Caki2 (cell line): ENCODE data around the gene DENND1A. TPM values are rescaled to one million over a fixed set of nuclear protein-coding genes. Genes with fewer than 3 reads are reported as not detected.
"Not testable (repeated sequence)": the region's sequence is repeated elsewhere in the genome, so short reads cannot be mapped to it uniquely, and the experiment has no call there.

ENCODE experiments used
- DNase-seq: peaks from one replicate; pipeline ENCODE4 v3.0.0-alpha.2; 2015; ENCODE audit warnings: low read depth
- in situ Hi-C: cut with HindIII; loops from 2 replicates; pipeline ENCODE4 v1.10.0; 2016; ENCODE audit warnings: low sequenced_read_pairs, low pct_unique_long_range_greater_than_20kb, mixed read lengths
- total RNA-seq: library from RNA; depleted of rRNA; stranded (reverse); fragments of >200 nt; shearing (Covaris generic); gene quantifications from 2 replicates; pipeline ENCODE4 v1.2.3, GENCODE V29; 2014; ENCODE audit warnings: low replicate concordance

The DENND1A gene
- total RNA-seq, 1 experiment from 2014 or later, result 14.0 TPM

GRCh38 chr9:123926941-123927340 is 3.0 kb downstream of the DENND1A start:
- in situ Hi-C loops, result no loop called here
- DNase-seq, result no peak

DNA sequence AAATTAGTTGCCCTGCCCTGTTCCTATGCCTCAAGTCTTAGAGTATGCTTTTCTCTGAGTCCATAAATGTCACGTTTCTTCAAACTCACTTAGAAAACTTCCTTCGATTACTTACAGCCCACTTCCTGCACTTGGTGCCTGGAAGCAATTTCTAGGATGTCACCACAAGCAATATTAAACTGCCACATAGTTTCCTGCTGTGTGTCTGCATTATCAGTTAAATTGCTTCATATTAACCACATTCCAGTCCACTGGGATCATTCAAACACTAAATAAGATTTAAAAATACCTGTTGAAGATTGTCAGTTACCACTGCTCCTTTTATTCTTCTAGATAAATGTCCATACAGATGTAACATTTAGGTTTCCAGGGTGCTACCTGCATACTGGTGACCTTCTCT is 4.1 kb downstream of the DENND1A start:
- DNase-seq, result no peak

DNA sequence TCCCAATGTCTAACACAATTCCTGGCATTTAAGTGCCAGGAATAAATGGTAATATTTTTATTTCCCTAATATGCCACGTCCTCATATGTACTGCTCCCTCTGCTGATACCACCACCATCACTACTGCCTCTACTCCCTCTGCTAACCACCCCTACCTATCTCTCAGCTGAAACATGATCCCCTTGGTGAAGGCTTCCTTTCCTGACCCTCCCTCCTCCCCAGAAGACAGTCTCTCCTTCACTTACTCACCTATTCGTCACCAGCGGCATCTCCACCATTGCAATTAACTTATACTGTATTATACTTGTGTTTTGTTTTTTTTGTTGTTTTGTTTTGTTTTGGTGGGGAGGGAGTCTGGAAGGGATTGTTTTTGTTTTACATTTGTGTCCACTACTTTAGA is 4.8 kb downstream of the DENND1A start:
- DNase-seq, result no peak

More for the DNA sequence above, 4.1 kb downstream of the DENND1A start:
- in situ Hi-C loops, result no loop called here

GRCh38 chr9:123924727-123925126 is 5.2 kb downstream of the DENND1A start:
- in situ Hi-C loops, result no loop called here

More for the DNA sequence above, 4.8 kb downstream of the DENND1A start:
- in situ Hi-C loops, result no loop called here

DNA sequence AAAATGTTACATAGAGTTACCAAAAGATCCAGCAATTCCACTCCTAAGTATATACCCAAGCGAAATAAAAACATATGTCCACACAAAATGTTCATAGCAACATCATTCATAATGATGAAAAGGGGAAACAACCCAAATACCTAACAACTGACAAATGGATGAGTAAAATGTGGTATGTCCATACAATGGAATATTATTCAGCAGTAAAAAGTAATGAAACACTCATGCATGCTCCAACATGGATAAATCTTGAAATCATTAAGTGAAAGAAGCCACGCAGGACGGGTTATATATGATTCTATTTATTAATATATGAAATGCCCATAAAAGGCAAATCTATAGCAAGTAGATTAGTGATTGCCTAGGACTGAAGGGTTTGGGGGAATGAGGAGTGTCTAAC is 6.0 kb downstream of the DENND1A start:
- DNase-seq, result no peak
- in situ Hi-C loops, result no loop called here

More at GRCh38 chr9:123924727-123925126, 5.2 kb downstream of the DENND1A start:
- DNase-seq, result no peak

GRCh38 chr9:123923377-123923776 is 6.5 kb downstream of the DENND1A start:
- in situ Hi-C loops, result no loop called here

GRCh38 chr9:123922911-123923310 is 7.0 kb downstream of the DENND1A start:
- DNase-seq, result no peak
- in situ Hi-C loops, result no loop called here

More at GRCh38 chr9:123923377-123923776, 6.5 kb downstream of the DENND1A start:
- no peak for DNase-seq

DNA sequence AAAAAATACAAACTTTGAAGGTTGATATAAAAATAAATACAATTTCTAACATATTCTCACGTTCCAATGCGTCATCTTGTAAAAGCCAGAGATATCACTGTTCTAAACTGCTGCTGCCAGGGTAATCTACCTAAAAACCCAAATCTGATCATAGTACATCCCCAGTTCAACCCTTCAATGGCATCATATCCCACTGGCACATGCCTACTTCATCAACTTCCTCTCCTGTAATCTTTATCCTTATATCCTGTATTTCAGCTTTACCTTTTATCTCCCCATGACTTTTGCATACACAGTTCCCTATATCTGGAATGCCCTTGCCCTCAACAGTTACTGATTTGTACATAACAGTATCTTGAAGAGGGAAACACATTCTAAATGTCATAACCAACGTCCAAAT is 7.5 kb downstream of the DENND1A start:
- in situ Hi-C loops, result no loop called here
- DNase-seq, result no peak

DNA sequence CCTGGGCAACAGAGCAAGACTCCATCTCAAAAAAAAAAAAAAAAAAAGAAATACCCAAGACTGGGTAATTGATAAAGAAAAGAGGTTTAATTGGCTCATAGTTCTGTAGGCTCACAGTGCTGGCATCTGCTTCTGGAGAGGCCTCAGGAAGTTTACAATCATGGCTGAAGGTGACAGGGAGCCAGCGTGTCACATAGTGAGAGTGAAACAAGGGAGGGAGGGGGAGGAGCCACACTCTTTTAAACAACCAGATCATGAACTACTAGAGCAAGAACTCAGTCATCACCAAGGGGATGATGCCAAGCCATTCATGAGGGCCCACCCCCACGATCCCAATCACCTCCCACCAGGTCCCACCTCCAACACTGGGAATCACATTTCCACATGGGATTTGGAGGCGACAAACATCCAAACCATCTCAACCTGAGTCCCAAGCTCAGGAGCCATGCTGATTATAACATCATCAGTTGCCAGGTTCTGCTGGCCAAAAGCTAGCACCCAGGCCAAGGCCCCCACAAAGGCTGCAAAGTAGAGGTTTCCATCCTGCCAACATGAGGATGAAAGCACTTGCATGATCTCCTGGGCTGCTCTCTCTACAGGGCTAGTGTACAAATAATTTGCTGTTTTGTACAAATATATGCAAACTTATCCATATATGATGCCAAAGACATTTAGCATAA is 15.3 kb downstream of the DENND1A start:
- in situ Hi-C loops, result no loop called here
- no peak for DNase-seq

DNA sequence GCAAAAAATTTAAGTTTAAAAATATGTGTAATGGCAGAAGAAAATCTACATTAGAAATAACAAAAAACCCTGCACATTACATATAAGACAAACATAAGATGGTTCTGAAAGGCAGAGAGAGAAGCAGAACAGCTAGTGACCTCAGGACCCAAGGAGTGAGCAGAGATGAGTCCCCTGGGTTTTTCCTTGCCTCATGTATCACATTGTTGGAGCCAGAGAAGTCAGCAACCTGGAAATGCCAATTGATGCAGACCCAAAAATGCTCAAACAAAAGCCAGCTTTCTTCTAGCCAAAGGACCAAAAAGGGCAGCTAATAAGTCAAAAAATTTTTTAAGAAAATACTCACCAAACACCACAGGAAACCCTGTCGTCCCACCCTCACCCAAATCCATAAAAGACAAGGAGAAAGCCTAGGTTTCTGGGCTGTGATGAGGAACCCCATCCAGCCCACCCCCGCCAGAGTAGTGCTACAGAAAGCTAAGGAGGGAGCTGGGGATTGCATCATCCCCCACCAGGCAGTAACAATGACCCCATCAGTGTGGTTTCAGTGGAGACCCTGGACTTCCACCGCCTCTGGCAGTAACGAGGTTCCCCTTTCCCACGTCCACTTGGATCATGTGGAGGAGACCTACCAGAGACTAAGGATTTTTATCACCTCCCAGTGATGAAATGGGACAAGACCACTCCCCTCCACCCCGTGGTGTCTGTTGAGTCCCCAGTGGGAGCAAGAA is 17.6 kb downstream of the DENND1A start:
- DNase-seq, result no peak
- in situ Hi-C loops, result no loop called here

GRCh38 chr9:123911024-123911423 is 18.9 kb downstream of the DENND1A start:
- in situ Hi-C loops, result no loop called here

DNA sequence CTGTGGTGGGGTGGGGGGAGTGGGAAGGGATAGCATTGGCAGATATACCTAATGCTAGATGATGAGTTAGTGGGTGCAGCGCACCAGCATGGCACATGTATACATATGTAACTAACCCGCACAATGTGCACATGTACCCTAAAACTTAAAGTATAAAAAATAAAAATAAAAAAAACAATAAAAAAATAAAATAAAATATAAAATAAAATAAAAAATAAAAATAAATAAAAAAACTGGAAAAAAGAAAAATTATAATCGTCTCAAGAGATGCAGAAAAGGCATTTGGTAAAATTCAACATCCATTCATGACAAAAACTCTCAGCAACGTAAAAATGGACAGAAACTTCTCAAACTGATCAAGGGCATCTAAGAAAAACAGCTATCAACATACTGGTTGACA is 20.7 kb downstream of the DENND1A start:
- DNase-seq, in situ Hi-C loops: not testable (repeated sequence)

More at GRCh38 chr9:123911024-123911423, 18.9 kb downstream of the DENND1A start:
- no peak for DNase-seq

DNA sequence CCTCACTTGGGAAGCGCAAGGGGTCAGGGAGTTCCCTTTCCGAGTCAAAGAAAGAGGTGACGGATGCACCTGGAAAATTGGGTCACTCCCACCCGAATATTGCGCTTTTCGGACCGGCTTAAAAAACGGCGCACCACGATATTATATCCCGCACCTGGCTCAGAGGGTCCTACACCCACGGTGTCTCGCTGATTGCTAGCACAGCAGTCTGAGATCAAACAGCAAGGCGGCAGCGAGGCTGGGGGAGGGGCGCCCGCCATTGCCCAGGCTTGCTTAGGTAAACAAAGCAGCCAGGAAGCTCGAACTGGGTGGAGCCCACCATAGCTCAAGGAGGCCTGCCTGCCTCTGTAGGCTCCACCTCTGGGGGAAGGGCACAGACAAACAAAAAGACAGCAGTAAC is 26.4 kb downstream of the DENND1A start:
- DNase-seq, in situ Hi-C loops: not testable (repeated sequence)

GRCh38 chr9:123894822-123895221 is 35.1 kb downstream of the DENND1A start:
- in situ Hi-C loops, result no loop called here
- DNase-seq, result no peak

DNA sequence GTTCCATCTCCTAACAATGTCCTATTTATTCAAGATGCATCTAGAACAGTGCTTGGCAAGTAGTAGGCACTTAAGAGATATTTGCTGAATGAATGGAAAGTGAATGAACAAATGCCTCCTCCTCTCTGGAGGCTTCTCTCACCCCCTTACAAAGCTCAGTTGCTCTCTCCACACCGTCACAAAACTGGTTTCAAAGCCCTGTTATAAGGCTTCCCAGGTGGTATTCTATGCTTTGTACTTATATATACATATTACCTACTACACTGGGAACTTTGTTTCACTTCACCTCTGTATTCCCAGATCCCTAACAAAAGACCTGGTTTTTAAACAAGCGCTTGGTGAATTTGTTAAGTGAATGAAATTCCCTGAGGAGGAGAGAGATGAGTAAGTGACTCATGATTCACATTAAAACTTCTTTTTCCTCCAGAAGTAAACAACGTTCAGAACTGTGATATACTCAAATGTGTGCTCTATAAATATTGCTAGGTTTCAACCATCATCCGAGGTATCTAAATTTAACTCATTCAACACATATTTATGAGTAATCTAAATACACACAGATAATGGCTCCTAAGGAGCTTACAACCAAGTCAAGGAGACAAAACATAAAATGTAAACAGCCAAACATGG is 36.0 kb downstream of the DENND1A start:
- in situ Hi-C loops, result no loop called here
- DNase-seq, result no peak

DNA sequence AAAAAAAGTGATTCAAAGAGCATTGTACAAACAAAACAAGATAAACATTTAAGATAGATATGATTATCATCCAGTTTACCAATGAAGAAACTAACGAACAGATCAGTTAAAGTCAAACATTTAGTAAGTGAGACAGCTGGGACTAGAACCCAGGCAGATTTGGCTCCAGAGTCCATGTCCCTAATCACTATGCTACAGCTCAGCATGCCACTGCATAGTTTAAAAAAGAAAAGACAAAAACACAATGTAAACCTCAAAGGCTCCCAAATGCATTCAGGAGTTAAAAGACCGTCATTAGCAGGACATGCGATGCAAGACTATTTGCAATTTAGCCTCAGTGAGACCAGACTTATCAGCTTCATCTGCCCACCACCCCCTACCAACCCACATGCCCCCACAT is 36.8 kb downstream of the DENND1A start:
- DNase-seq, result no peak
- in situ Hi-C loops, result no loop called here

GRCh38 chr9:123887837-123888236 is 42.1 kb downstream of the DENND1A start:
- in situ Hi-C loops, result no loop called here
- DNase-seq, result no peak

DNA sequence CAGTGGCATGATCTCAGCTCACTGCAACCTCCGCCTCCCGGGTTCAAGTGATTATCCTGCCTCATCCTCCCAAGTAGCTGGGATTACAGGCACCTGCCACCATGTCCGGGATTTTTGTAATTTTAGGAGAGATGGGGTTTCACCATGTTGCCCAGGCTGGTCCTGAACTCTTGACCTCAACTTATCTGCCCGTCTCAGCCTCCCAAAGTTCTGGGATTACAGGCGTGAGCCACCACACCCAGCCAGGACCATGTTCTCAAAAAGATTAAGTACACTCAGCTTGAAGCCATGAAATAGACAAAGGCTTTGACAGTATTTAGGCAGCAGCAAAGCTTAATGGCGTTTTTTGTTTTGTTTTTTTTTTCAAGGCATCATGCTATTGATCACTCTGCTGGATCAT is 44.1 kb downstream of the DENND1A start:
- in situ Hi-C loops, result not testable (repeated sequence)

GRCh38 chr9:123883634-123884033 is 46.3 kb downstream of the DENND1A start:
- in situ Hi-C loops, result no loop called here
- DNase-seq, result no peak

More for the DNA sequence above, 44.1 kb downstream of the DENND1A start:
- DNase-seq, result not testable (repeated sequence)
